Measurements from ENCODE around the gene PODN.

PODN gene

DNA sequence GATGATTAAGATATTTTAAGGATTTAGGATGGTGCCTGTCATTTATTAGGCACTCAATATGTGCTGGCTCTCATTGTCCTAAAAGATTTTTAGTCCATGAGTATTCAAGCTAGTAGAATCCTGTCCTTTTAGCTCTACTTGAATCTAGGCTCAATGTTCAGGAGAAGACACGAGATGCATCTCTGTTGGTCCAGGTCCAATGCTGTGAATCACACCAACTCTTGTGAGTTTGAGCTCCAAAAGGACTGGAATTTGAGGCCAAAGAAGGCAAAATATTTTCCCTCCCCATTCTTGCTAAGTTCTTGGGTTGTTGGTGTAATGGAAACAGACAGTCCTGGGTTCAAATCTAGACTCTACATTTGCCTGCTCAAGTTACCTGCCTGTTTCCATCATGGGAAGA, 1.4 kb upstream of the PODN start:
- Histone ChIP-seq H2BK120ac (ENCODE audit: low read depth, low read length) (no peak overlapping the region), H2AFZ (ENCODE audit: low read depth, low read length) (no peak overlapping the region), H3K4me2 (ENCODE audit: low read length, poor library complexity, severe bottlenecking) (no peak overlapping the region), H2AK5ac (ENCODE audit: low read length, severe bottlenecking) (no peak overlapping the region), H4K91ac (ENCODE audit: low read length) (no peak overlapping the region), H3K4ac (ENCODE audit: low read depth in 1 of 2, low read length in 2 of 2) (no peak overlapping the region), H2BK5ac (ENCODE audit: low read depth, low read length, poor library complexity, severe bottlenecking) (no peak overlapping the region), H3K36me3 (ENCODE audit: control insufficient read depth in 1 of 2, insufficient read depth in 2 of 2, low read depth in 1 of 2, low read length in 2 of 2) (peaks cover 0 to 16% of the 10 kb centered on the region in 2 experiments), H3K9ac (ENCODE audit: low read length) (peak overlapping the region; percentile 88), H3K79me1 (replicated peaks; ENCODE audit: low read length, poor library complexity, severe bottlenecking) (no peaks in the 10 kb centered on the region), H3K9me3 (ENCODE audit: control insufficient read depth, low read length) (no peaks in the 10 kb centered on the region), H4K8ac (ENCODE audit: low read length) (no peak overlapping the region), H2BK15ac (ENCODE audit: low read depth, poor library complexity, severe bottlenecking) (no peak overlapping the region), H3K27ac (ENCODE audit: low read length, poor library complexity, severe bottlenecking) (no peak overlapping the region), H3K18ac (ENCODE audit: low read depth in 1 of 2, low read length in 2 of 2) (no peak overlapping the region), H3K27me3 (ENCODE audit: control insufficient read depth in 1 of 2, insufficient read depth in 1 of 2, low read length in 2 of 2) (peaks cover 0 to 38% of the 10 kb centered on the region in 2 experiments), H3K4me3 (ENCODE audit: insufficient read depth in 1 of 2, low read depth in 1 of 2, low read length in 2 of 2) (peak overlapping the region in 1 of 2 experiments; percentile 82), H3K14ac (ENCODE audit: low read length in 2 of 2) (no peak overlapping the region), H3K4me1 (ENCODE audit: control insufficient read depth, insufficient read depth, low read depth, low read length) (peaks cover 17% of the 10 kb centered on the region), H3K23ac (ENCODE audit: low read length in 2 of 2) (no peak overlapping the region), H2BK12ac (ENCODE audit: low read length in 2 of 2) (no peak overlapping the region)
- WGBS = 100% methylated on average over 1 of the region's 1 CpG
- DNase-seq = no peak

DNA sequence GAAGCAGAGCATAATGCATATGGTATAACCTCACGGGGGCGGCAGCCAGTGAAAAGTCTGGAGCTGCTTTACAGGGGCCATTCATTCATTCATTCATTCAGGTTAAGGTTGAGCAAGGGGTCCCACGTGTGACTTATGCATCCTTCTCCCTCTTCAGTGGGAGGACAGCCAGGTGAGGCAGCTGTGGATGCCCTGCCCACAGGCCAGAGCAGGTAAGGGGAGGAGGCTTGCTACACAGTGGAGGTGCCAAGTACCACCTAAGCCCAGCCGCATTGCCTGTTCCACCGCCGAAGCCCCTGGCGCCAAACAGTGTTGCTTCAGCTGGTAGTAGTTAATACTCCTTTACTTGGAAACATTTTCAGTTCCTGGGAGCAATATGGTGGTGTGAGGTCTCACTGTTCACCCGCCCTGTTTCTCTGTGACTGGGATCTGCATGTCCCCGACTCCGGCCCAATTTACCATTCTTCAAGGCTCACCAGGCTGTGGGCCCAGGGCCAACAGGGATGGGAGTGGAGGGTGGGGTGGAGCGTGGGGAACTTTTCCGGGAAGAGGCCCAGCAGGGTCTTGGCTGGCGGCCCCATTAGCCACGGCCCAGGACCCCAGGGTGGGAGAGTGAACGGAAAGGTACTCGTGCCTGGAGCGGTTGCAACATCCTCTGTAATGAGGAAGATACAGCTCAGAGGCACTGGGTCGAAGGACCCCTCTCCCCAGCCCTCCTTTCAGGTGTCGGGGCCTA, 722 bp upstream of the PODN start:
- WGBS = 56% methylated on average over 19 of the region's 19 CpGs
- peak overlapping the region; percentile 48 to 82 for H3K4me3 ChIP-seq (ENCODE audit: insufficient read depth in 1 of 2, low read depth in 1 of 2, low read length in 2 of 2)
- peak overlapping the region in 1 of 2 experiments; percentile 32 for H3K4ac ChIP-seq (ENCODE audit: low read depth in 1 of 2, low read length in 2 of 2)

GRCh38 chr1:53062708-53063591, 937 bp downstream of the PODN start:
- peaks cover 20% of the 10 kb centered on the region for H3K4me1 ChIP-seq (ENCODE audit: control insufficient read depth, insufficient read depth, low read depth, low read length)
- H3K4me2 ChIP-seq (ENCODE audit: low read length, poor library complexity, severe bottlenecking) = peak overlapping the region; percentile 97
- no peaks in the 10 kb centered on the region for H3K9me3 ChIP-seq (ENCODE audit: control insufficient read depth, low read length)
- peak overlapping the region; percentile 24 for H2BK120ac ChIP-seq (ENCODE audit: low read depth, low read length)
- H3K79me1 ChIP-seq (replicated peaks; ENCODE audit: low read length, poor library complexity, severe bottlenecking) = no peaks in the 10 kb centered on the region
- no peak overlapping the region for H3K23ac ChIP-seq (ENCODE audit: low read length in 2 of 2)
- H3K4me3 ChIP-seq (ENCODE audit: insufficient read depth in 1 of 2, low read depth in 1 of 2, low read length in 2 of 2) = peak overlapping the region in 1 of 2 experiments; percentile 86
- peak overlapping the region; percentile 13 for H2BK15ac ChIP-seq (ENCODE audit: low read depth, poor library complexity, severe bottlenecking)
- peak overlapping the region; percentile 9 to 49 for H3K18ac ChIP-seq (ENCODE audit: low read depth in 1 of 2, low read length in 2 of 2)
- H3K27me3 ChIP-seq (ENCODE audit: control insufficient read depth in 1 of 2, insufficient read depth in 1 of 2, low read length in 2 of 2) = peaks cover 0 to 38% of the 10 kb centered on the region in 2 experiments
- H3K4ac ChIP-seq (ENCODE audit: low read depth in 1 of 2, low read length in 2 of 2) = peak overlapping the region; percentile 27 to 32
- H3K27ac ChIP-seq (ENCODE audit: low read length, poor library complexity, severe bottlenecking) = no peak overlapping the region
- H4K91ac ChIP-seq (ENCODE audit: low read length) = peak overlapping the region; percentile 52
- no peak overlapping the region for H2AK5ac ChIP-seq (ENCODE audit: low read length, severe bottlenecking)
- no peak overlapping the region for H2BK5ac ChIP-seq (ENCODE audit: low read depth, low read length, poor library complexity, severe bottlenecking)
- no peak overlapping the region for H2AFZ ChIP-seq (ENCODE audit: low read depth, low read length)
- peak overlapping the region; percentile 45 for H4K8ac ChIP-seq (ENCODE audit: low read length)
- H2BK12ac ChIP-seq (ENCODE audit: low read length in 2 of 2) = peak overlapping the region; percentile 41 to 45
- peak overlapping the region; percentile 83 for H3K9ac ChIP-seq (ENCODE audit: low read length)
- 11% methylated on average over 58 of the region's 61 CpGs for WGBS
- H3K36me3 ChIP-seq (ENCODE audit: control insufficient read depth in 1 of 2, insufficient read depth in 2 of 2, low read depth in 1 of 2, low read length in 2 of 2) = peaks cover 0 to 18% of the 10 kb centered on the region in 2 experiments
- no peak overlapping the region for H3K14ac ChIP-seq (ENCODE audit: low read length in 2 of 2)
- DNase-seq = peak; percentile 20

More for the DNA sequence above, 722 bp upstream of the PODN start:
- H2BK5ac ChIP-seq (ENCODE audit: low read depth, low read length, poor library complexity, severe bottlenecking) = no peak overlapping the region
- H3K27ac ChIP-seq (ENCODE audit: low read length, poor library complexity, severe bottlenecking) = no peak overlapping the region
- peak overlapping the region in 1 of 2 experiments; percentile 57 for H3K14ac ChIP-seq (ENCODE audit: low read length in 2 of 2)
- peak overlapping the region; percentile 75 for H4K8ac ChIP-seq (ENCODE audit: low read length)
- H3K9ac ChIP-seq (ENCODE audit: low read length) = peak overlapping the region; percentile 88
- no peak overlapping the region for H2BK15ac ChIP-seq (ENCODE audit: low read depth, poor library complexity, severe bottlenecking)
- H3K18ac ChIP-seq (ENCODE audit: low read depth in 1 of 2, low read length in 2 of 2) = peak overlapping the region; percentile 52 to 80
- H3K79me1 ChIP-seq (replicated peaks; ENCODE audit: low read length, poor library complexity, severe bottlenecking) = no peaks in the 10 kb centered on the region
- H3K9me3 ChIP-seq (ENCODE audit: control insufficient read depth, low read length) = no peaks in the 10 kb centered on the region
- peak overlapping the region in 1 of 2 experiments; percentile 17 for H3K23ac ChIP-seq (ENCODE audit: low read length in 2 of 2)
- peak overlapping the region; percentile 78 for H4K91ac ChIP-seq (ENCODE audit: low read length)
- H3K36me3 ChIP-seq (ENCODE audit: control insufficient read depth in 1 of 2, insufficient read depth in 2 of 2, low read depth in 1 of 2, low read length in 2 of 2) = peaks cover 0 to 17% of the 10 kb centered on the region in 2 experiments
- H3K4me1 ChIP-seq (ENCODE audit: control insufficient read depth, insufficient read depth, low read depth, low read length) = peaks cover 17% of the 10 kb centered on the region
- H2BK12ac ChIP-seq (ENCODE audit: low read length in 2 of 2) = peak overlapping the region in 1 of 2 experiments; percentile 33
- H2AFZ ChIP-seq (ENCODE audit: low read depth, low read length) = no peak overlapping the region
- H3K27me3 ChIP-seq (ENCODE audit: control insufficient read depth in 1 of 2, insufficient read depth in 1 of 2, low read length in 2 of 2) = peaks cover 0 to 38% of the 10 kb centered on the region in 2 experiments
- peak overlapping the region; percentile 97 for H3K4me2 ChIP-seq (ENCODE audit: low read length, poor library complexity, severe bottlenecking)
- no peak overlapping the region for H2AK5ac ChIP-seq (ENCODE audit: low read length, severe bottlenecking)
- no peak for DNase-seq
- peak overlapping the region; percentile 38 for H2BK120ac ChIP-seq (ENCODE audit: low read depth, low read length)

Measured in mesenchymal stem cell (in vitro differentiated cells and primary cell).